PFSK-1 (cell line): ENCODE data around the gene FHL1.
A peak's percentile ranks its signal among the peaks of the same experiment; 100 is the strongest.

ENCODE experiments used
- FOXP2 ChIP-seq: optimal IDR thresholded peaks from 2 replicates; pipeline ENCODE3; 2011; ENCODE audit warnings: borderline replicate concordance, control low read depth, inconsistent platforms; ENCODE audit not compliant: insufficient read depth; ENCODE audit errors: extremely low read length, extremely low read depth
- POLR2AphosphoS5 ChIP-seq: IDR thresholded peaks from 2 replicates; pipeline ENCODE4 v1.6.1; 2012; ENCODE audit warnings: low read depth, mild to moderate bottlenecking, control low read depth, low read length, moderate library complexity
- SIN3A ChIP-seq: IDR thresholded peaks from 2 replicates; pipeline ENCODE4 v1.6.1; 2012; ENCODE audit warnings: mild to moderate bottlenecking, low read length, moderate library complexity, borderline replicate concordance; ENCODE audit not compliant: insufficient read depth
- TAF1 ChIP-seq: IDR thresholded peaks from 2 replicates; pipeline ENCODE4 v1.6.1; 2012; ENCODE audit warnings: low read length, control low read depth, borderline replicate concordance; ENCODE audit not compliant: insufficient read depth
- TF ChIP-seq, protein P1 (sequence below), 2 experiments: IDR thresholded peaks; 2 replicates each; pipeline versions ENCODE4 v1.6.1 to v1.8.0; 2011 to 2012; ENCODE audit warnings: low read depth in 2 of 2, low read length in 2 of 2, control low read depth in 1 of 2, inconsistent platforms in 1 of 2, mild to moderate bottlenecking in 1 of 2, moderate library complexity in 1 of 2; ENCODE audit not compliant: insufficient read depth in 1 of 2

The FHL1 gene

DNA sequence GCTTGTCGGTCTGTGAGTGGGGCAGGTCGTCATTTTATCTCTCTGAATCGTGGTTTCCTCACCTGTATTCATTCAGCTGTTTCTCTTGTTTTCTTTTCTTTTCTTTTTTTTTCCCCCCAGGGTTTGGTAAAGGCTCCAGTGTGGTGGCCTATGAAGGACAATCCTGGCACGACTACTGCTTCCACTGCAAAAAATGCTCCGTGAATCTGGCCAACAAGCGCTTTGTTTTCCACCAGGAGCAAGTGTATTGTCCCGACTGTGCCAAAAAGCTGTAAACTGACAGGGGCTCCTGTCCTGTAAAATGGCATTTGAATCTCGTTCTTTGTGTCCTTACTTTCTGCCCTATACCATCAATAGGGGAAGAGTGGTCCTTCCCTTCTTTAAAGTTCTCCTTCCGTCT lies 62.4 kb downstream of the FHL1 start:
- TF ChIP-seq FOXP2, result no peak
- TF ChIP-seq SIN3A, result no peak
- TF ChIP-seq POLR2AphosphoS5, result no peak

DNA sequence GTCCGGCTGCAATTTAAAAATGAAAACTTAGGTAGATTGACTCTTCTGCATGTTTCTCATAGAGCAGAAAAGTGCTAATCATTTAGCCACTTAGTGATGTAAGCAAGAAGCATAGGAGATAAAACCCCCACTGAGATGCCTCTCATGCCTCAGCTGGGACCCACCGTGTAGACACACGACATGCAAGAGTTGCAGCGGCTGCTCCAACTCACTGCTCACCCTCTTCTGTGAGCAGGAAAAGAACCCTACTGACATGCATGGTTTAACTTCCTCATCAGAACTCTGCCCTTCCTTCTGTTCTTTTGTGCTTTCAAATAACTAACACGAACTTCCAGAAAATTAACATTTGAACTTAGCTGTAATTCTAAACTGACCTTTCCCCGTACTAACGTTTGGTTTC lies 62.9 kb downstream of the FHL1 start:
- TF ChIP-seq TAF1 (no peak), SIN3A (no peak), FOXP2 (no peak), POLR2AphosphoS5 (no peak)
- TF ChIP-seq, protein P1, sequence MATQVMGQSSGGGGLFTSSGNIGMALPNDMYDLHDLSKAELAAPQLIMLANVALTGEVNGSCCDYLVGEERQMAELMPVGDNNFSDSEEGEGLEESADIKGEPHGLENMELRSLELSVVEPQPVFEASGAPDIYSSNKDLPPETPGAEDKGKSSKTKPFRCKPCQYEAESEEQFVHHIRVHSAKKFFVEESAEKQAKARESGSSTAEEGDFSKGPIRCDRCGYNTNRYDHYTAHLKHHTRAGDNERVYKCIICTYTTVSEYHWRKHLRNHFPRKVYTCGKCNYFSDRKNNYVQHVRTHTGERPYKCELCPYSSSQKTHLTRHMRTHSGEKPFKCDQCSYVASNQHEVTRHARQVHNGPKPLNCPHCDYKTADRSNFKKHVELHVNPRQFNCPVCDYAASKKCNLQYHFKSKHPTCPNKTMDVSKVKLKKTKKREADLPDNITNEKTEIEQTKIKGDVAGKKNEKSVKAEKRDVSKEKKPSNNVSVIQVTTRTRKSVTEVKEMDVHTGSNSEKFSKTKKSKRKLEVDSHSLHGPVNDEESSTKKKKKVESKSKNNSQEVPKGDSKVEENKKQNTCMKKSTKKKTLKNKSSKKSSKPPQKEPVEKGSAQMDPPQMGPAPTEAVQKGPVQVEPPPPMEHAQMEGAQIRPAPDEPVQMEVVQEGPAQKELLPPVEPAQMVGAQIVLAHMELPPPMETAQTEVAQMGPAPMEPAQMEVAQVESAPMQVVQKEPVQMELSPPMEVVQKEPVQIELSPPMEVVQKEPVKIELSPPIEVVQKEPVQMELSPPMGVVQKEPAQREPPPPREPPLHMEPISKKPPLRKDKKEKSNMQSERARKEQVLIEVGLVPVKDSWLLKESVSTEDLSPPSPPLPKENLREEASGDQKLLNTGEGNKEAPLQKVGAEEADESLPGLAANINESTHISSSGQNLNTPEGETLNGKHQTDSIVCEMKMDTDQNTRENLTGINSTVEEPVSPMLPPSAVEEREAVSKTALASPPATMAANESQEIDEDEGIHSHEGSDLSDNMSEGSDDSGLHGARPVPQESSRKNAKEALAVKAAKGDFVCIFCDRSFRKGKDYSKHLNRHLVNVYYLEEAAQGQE (IDR thresholded peaks at IDR 0.05; ENCODE audit: insufficient read depth in 1 of 2, low read depth in 2 of 2, low read length in 2 of 2), result no peak

DNA sequence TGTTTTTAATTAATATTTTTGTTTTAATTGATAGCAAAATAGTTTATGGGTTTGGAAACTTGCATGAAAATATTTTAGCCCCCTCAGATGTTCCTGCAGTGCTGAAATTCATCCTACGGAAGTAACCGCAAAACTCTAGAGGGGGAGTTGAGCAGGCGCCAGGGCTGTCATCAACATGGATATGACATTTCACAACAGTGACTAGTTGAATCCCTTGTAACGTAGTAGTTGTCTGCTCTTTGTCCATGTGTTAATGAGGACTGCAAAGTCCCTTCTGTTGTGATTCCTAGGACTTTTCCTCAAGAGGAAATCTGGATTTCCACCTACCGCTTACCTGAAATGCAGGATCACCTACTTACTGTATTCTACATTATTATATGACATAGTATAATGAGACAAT lies 63.5 kb downstream of the FHL1 start:
- no peak for TF ChIP-seq POLR2AphosphoS5
- no peak for TF ChIP-seq TAF1
- no peak for TF ChIP-seq SIN3A
- TF ChIP-seq, protein P1 (IDR thresholded peaks at IDR 0.05; ENCODE audit: insufficient read depth in 1 of 2, low read depth in 2 of 2, low read length in 2 of 2), result no peak
- TF ChIP-seq FOXP2, result no peak

DNA sequence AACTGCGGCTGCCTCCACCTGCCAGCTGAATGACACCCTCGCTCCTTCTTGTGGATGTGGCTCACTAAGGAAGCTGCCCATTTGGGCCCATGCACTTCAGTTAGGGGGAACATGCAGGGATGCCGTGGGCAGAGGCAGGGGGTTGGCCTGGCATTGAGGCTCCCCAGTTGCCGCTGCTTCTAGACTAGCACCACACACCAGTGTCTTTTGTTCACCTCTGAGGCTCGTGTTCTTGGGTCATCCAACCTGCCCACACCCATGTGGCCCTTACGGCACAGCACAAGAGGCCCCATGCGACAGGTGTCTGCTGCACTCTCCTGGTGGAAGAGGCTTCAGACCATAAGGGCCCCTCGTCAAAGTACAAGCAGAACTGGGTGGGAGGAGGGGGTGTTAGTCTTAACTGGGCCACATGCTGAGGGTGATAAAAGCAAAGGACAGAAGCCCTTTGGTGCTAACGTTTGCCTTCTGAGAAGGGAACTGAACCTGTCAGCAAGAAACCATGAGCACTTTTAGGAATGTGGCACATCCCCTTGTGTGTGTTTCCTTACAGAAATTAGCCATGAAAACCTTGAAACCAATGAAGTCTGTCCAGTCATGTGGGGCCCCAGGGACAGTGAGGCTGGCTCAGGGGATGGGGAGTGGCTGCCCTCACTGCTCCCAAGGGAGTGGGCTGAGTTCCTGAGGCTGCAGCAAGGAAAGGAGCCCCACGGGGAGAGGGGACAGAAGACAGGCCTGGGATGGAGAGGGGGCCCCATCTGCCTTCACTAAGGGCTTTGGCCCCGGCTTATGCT lies 64.6 kb downstream of the FHL1 start:
- TF ChIP-seq, protein P1 (IDR thresholded peaks at IDR 0.05; ENCODE audit: insufficient read depth in 1 of 2, low read depth in 2 of 2, low read length in 2 of 2), result no peak
- 0 out of 2 replicates have a peak, but pooled peaks have one; percentile 14 for TF ChIP-seq POLR2AphosphoS5
- no peak for TF ChIP-seq SIN3A

DNA sequence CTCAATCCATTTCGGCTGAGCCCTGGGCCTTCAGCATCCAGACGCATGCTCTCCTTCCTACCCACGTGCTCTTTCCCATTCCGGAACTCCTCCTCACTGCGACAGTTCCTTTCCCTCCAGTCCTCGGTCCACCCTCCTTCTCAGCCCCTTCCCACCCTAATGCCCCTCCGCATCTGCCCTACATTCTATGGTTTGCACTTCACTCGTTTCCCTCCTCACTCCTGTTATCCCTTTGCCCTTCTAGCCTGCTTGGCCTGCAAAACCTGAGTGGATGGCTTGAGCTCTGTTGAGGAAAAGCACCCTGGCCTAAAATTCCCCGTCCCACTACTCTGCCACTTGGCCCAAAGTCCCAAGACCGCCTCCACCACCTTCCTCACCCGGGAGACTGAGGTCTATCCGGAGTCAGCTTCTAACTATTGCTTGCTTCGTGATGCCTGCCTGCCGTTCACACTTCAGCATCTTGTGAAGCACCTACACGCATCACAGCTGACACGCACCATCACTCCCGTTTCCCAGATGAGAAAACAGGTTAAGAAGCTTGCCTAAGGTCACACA lies 65.3 kb downstream of the FHL1 start:
- TF ChIP-seq, protein P1 (IDR thresholded peaks at IDR 0.05; ENCODE audit: insufficient read depth in 1 of 2, low read depth in 2 of 2, low read length in 2 of 2), result no peak
- 0 out of 2 replicates have a peak, but pooled peaks have one; percentile 7 for TF ChIP-seq POLR2AphosphoS5
